ENCODE results near the gene PLD1. TPM values are rescaled to one million over a fixed set of nuclear protein-coding genes. Genes with fewer than 3 reads are reported as not detected.

The PLD1 gene
- polyA plus RNA-seq, 1 donor, result 87.6 TPM

DNA sequence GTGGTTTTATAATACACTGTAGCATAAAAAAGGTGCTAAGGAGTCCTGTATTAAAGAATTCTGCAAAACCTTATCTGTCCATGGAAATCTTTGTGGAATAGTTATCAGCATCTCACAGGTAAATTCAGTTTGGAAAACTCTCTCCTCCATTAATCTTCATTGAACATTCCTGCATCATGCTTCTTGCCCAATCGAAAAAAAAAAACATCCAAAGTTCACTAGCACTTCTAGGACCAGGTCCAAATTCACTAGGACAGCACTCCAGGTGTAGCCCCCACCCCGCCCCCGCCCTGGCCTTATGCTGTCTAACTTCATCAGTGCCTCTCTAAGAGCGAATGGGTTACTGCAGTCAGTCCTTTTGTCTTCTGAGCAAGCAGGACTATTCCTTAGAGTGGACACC lies 138.6 kb downstream of the PLD1 start:
- DNase-seq, result no peak

DNA sequence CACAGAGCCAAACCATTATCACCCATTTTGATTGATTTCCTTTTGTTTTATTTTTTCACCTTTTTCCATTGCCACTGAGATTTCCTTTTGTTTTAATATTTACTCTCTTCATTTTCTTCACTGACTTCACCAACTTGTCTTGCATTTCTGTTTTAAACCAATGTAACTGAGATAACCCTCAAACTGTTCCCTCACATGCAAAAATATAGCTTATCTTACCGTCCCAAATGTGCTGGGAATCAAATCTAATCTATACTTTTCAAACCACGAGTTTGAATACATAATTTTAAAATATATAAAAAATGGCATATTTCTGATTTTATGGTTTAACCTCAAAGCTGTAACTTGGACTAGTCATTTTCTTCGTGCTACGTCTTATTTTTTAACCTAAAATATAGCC lies 143.8 kb downstream of the PLD1 start:
- H3K9me3 ChIP-seq (ENCODE audit: control insufficient read depth, low read depth, low read length), result no peaks in the 10 kb centered on the region
- DNase-seq, result no peak
- H3K4me1 ChIP-seq (ENCODE audit: control insufficient read depth, insufficient read depth, low read length), result no peaks in the 10 kb centered on the region
- no peaks in the 10 kb centered on the region for H3K27me3 ChIP-seq (ENCODE audit: control insufficient read depth, insufficient read depth, low read length)
- H3K4me3 ChIP-seq (ENCODE audit: low read length), result no peak overlapping the region
- peaks cover 58% of the 10 kb centered on the region for H3K36me3 ChIP-seq (ENCODE audit: control insufficient read depth, insufficient read depth, low read length)
- WGBS (ENCODE audit: insufficient coverage, low lambda C conversion rate), result 96% methylated on average over 4 of the region's 4 CpGs
- H3K27ac ChIP-seq (ENCODE audit: low read length), result no peak overlapping the region

More for the DNA sequence above, 138.6 kb downstream of the PLD1 start:
- no peak overlapping the region for H3K4me3 ChIP-seq (ENCODE audit: low read length)
- no peak overlapping the region for H3K27ac ChIP-seq (ENCODE audit: low read length)
- WGBS (ENCODE audit: insufficient coverage, low lambda C conversion rate), result no CpG with 5 or more reads among the region's 4 CpGs
- H3K36me3 ChIP-seq (ENCODE audit: control insufficient read depth, insufficient read depth, low read length), result peaks cover 50% of the 10 kb centered on the region
- no peaks in the 10 kb centered on the region for H3K9me3 ChIP-seq (ENCODE audit: control insufficient read depth, low read depth, low read length)
- peaks cover 8% of the 10 kb centered on the region for H3K4me1 ChIP-seq (ENCODE audit: control insufficient read depth, insufficient read depth, low read length)
- no peaks in the 10 kb centered on the region for H3K27me3 ChIP-seq (ENCODE audit: control insufficient read depth, insufficient read depth, low read length)

DNA sequence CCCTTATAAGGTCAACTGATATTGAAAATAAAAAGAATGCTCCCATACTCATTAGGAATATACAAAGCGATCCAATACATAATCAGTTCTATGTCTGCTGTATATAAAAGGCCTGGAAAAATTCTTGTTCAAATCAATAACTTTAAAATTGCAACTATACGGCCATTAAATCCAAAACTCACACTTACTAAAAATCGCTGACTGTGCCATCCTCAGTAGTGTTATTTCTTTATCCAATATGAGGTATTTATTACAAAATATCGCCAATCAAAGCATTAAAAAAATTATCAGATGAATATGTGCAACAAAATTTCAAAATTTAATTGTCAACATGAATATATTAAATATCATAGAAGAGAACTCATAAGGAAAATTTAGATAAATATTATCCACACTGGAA lies 146.5 kb downstream of the PLD1 start:
- Histone ChIP-seq H3K27me3 (ENCODE audit: control insufficient read depth, insufficient read depth, low read length) (no peaks in the 10 kb centered on the region), H3K4me1 (ENCODE audit: control insufficient read depth, insufficient read depth, low read length) (no peaks in the 10 kb centered on the region), H3K36me3 (ENCODE audit: control insufficient read depth, insufficient read depth, low read length) (peaks cover 57% of the 10 kb centered on the region), H3K9me3 (ENCODE audit: control insufficient read depth, low read depth, low read length) (no peaks in the 10 kb centered on the region), H3K27ac (ENCODE audit: low read length) (no peak overlapping the region), H3K4me3 (ENCODE audit: low read length) (no peak overlapping the region)
- no peak for DNase-seq
- 100% methylated on average over 3 of the region's 4 CpGs for WGBS (ENCODE audit: insufficient coverage, low lambda C conversion rate)

DNA sequence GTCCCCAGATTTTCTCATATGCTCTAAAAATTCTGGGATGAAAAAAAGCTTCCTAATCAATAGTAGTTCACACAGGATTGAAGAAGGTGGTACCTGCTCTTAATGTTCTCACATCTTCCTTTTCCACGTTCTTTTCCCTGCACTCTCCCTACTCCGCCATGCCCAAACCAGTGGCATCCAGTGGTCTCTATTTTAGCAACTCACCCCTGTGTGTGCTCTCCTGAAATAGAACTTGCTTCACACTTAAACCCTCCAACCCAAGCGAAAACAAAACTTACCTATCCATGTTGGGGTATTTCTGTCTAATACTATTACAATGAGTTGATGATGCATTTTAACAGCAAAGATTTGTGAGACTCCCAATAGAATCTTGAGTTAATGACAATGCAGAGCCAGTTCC lies 148.8 kb downstream of the PLD1 start:
- 100% methylated on average over 1 of the region's 3 CpGs for WGBS (ENCODE audit: insufficient coverage, low lambda C conversion rate)
- H3K36me3 ChIP-seq (ENCODE audit: control insufficient read depth, insufficient read depth, low read length), result peaks cover 53% of the 10 kb centered on the region

DNA sequence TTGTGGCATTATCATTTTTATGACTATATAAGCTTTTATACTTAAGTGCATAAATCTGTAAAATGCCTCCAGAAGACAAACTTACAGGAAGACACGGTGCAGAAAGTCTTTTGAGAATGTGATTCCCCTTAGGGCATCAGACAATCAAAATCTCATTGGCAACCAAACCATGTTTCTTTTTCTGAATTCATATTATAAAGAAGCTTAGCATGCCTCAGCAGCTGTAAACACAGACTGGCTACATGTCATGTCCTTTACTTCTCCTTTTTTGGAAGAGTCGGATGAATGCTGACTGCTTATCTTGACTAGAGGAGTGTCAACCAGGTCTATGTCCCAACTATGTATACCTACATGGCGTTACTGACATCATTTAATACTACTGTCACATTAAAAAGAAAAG lies 150.1 kb downstream of the PLD1 start:
- Histone ChIP-seq H3K27me3 (ENCODE audit: control insufficient read depth, insufficient read depth, low read length) (no peaks in the 10 kb centered on the region), H3K36me3 (ENCODE audit: control insufficient read depth, insufficient read depth, low read length) (peaks cover 51% of the 10 kb centered on the region), H3K4me1 (ENCODE audit: control insufficient read depth, insufficient read depth, low read length) (no peaks in the 10 kb centered on the region), H3K9me3 (ENCODE audit: control insufficient read depth, low read depth, low read length) (no peaks in the 10 kb centered on the region), H3K4me3 (ENCODE audit: low read length) (no peak overlapping the region), H3K27ac (ENCODE audit: low read length) (no peak overlapping the region)
- 80% methylated on average over 1 of the region's 3 CpGs for WGBS (ENCODE audit: insufficient coverage, low lambda C conversion rate)
- DNase-seq, result no peak

More for the DNA sequence above, 148.8 kb downstream of the PLD1 start:
- Histone ChIP-seq H3K27me3 (ENCODE audit: control insufficient read depth, insufficient read depth, low read length) (no peaks in the 10 kb centered on the region), H3K9me3 (ENCODE audit: control insufficient read depth, low read depth, low read length) (no peaks in the 10 kb centered on the region), H3K4me3 (ENCODE audit: low read length) (no peak overlapping the region), H3K4me1 (ENCODE audit: control insufficient read depth, insufficient read depth, low read length) (no peaks in the 10 kb centered on the region), H3K27ac (ENCODE audit: low read length) (no peak overlapping the region)
- DNase-seq, result no peak

DNA sequence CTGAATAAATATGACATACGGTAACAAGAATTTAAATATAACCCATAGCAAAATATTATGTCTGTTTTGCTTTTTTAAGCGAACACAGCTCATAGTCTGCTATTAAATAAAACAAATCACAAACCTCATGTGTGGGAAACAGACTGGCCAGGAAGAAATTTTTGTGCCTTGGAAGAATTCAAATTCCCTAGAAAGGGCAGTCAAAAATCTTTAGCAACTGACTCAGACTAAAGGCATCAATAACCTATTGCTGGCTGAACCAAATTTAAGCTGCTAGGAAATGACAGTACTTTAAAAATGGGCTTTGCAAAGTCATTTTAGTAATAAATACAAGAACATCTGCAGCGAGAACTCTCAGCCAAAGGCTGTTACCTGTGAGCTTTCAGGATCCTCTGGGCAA lies 151.4 kb downstream of the PLD1 start:
- WGBS (ENCODE audit: insufficient coverage, low lambda C conversion rate), result 89% methylated on average over 2 of the region's 3 CpGs

DNA sequence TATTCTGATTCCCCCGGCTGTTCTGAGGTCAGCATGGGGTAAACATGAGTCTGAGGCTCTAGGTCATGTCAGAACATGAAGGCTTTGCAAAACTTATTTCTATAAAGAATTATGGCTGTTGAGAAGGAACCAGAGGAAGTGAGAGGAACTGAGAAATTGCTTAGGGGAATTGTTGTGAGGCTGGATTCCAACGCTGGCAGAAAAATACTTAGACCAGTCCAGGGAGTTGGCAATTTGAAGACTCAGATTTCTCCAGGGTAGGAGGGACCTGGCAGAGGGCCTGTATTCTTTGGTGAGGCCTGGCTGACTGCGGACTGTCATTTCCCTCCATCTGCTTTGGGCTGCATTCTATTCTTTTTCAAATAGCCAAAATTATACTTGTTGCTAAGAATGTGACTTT lies 155.5 kb downstream of the PLD1 start:
- no peaks in the 10 kb centered on the region for H3K27me3 ChIP-seq (ENCODE audit: control insufficient read depth, insufficient read depth, low read length)
- H3K4me1 ChIP-seq (ENCODE audit: control insufficient read depth, insufficient read depth, low read length), result no peaks in the 10 kb centered on the region
- H3K9me3 ChIP-seq (ENCODE audit: control insufficient read depth, low read depth, low read length), result no peaks in the 10 kb centered on the region
- DNase-seq, result no peak
- no CpG with 5 or more reads among the region's 3 CpGs for WGBS (ENCODE audit: insufficient coverage, low lambda C conversion rate)
- no peak overlapping the region for H3K4me3 ChIP-seq (ENCODE audit: low read length)
- H3K36me3 ChIP-seq (ENCODE audit: control insufficient read depth, insufficient read depth, low read length), result peaks cover 30% of the 10 kb centered on the region
- no peak overlapping the region for H3K27ac ChIP-seq (ENCODE audit: low read length)

More for the DNA sequence above, 151.4 kb downstream of the PLD1 start:
- no peak overlapping the region for H3K27ac ChIP-seq (ENCODE audit: low read length)
- no peaks in the 10 kb centered on the region for H3K27me3 ChIP-seq (ENCODE audit: control insufficient read depth, insufficient read depth, low read length)
- DNase-seq, result no peak
- H3K4me1 ChIP-seq (ENCODE audit: control insufficient read depth, insufficient read depth, low read length), result no peaks in the 10 kb centered on the region
- peaks cover 53% of the 10 kb centered on the region for H3K36me3 ChIP-seq (ENCODE audit: control insufficient read depth, insufficient read depth, low read length)
- H3K9me3 ChIP-seq (ENCODE audit: control insufficient read depth, low read depth, low read length), result no peaks in the 10 kb centered on the region
- no peak overlapping the region for H3K4me3 ChIP-seq (ENCODE audit: low read length)

DNA sequence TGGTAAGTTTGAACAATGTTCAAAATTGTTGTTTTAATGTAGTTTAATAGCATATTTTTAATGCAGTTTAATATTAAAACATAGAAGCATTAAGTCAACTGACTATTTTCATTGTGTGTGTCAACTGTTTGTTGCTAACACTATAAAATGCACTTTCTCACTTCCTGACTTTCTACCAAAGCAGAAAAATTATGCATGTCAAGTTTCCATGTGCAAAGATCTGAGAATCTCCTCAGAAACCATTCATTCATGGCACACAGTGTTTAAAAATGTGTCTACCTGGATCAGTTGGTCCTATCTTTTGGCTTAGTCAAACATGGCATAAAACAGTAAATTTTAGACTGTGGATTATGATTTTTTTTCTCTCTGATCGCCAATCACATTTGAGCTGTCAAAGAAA lies 156.0 kb downstream of the PLD1 start:
- DNase-seq, result no peak
- peaks cover 32% of the 10 kb centered on the region for H3K36me3 ChIP-seq (ENCODE audit: control insufficient read depth, insufficient read depth, low read length)
- no CpG with 5 or more reads among the region's 1 CpG for whole genome bisulfite sequencing (ENCODE audit: insufficient coverage, low lambda C conversion rate)
- H3K4me1 ChIP-seq (ENCODE audit: control insufficient read depth, insufficient read depth, low read length), result no peaks in the 10 kb centered on the region
- no peaks in the 10 kb centered on the region for H3K27me3 ChIP-seq (ENCODE audit: control insufficient read depth, insufficient read depth, low read length)
- H3K27ac ChIP-seq (ENCODE audit: low read length), result no peak overlapping the region
- no peaks in the 10 kb centered on the region for H3K9me3 ChIP-seq (ENCODE audit: control insufficient read depth, low read depth, low read length)
- H3K4me3 ChIP-seq (ENCODE audit: low read length), result no peak overlapping the region

DNA sequence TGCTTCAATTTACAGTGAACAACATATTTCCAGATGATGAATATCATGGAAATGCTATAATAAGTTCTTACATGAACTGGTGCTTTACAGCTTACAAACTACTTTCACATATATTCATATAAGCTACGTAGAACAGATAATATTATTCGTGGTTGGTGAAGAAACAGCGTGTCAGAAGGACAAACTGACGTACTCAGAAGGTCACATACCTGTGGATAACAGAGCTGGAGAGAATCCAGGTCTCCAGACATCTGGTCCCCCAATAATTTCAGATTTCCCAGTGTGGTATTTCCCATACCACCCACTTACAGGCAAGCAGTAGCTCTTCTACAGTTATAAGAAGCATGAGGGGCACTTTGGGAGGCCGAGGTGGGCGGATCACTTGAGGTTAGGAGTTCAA lies 156.6 kb downstream of the PLD1 start:
- Histone ChIP-seq H3K4me3 (ENCODE audit: low read length) (no peak overlapping the region), H3K36me3 (ENCODE audit: control insufficient read depth, insufficient read depth, low read length) (peaks cover 26% of the 10 kb centered on the region), H3K9me3 (ENCODE audit: control insufficient read depth, low read depth, low read length) (no peaks in the 10 kb centered on the region), H3K27me3 (ENCODE audit: control insufficient read depth, insufficient read depth, low read length) (no peaks in the 10 kb centered on the region), H3K4me1 (ENCODE audit: control insufficient read depth, insufficient read depth, low read length) (no peaks in the 10 kb centered on the region), H3K27ac (ENCODE audit: low read length) (no peak overlapping the region)
- no peak for DNase-seq
- WGBS (ENCODE audit: insufficient coverage, low lambda C conversion rate), result no CpG with 5 or more reads among the region's 6 CpGs

DNA sequence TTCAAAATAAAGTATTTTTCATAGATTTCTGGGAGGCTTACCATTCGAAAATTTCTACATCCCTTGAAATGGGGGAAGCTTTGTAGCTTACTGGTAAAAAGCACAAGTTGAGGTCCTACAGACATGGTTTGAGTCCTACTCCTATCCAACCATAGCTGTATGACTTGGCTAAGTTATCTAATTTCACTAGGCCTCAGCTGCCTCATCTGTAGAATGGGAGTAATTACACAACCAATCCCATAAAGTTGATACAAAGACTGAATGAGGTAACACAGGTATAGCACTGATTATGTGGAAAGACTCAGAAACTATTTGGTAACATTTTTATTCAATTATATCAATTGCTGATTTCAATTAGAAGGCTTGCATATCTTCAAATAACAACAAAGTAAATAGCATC lies 157.4 kb downstream of the PLD1 start:
- Histone ChIP-seq H3K9me3 (ENCODE audit: control insufficient read depth, low read depth, low read length) (no peaks in the 10 kb centered on the region), H3K27ac (ENCODE audit: low read length) (no peak overlapping the region), H3K36me3 (ENCODE audit: control insufficient read depth, insufficient read depth, low read length) (peaks cover 23% of the 10 kb centered on the region), H3K27me3 (ENCODE audit: control insufficient read depth, insufficient read depth, low read length) (no peaks in the 10 kb centered on the region), H3K4me1 (ENCODE audit: control insufficient read depth, insufficient read depth, low read length) (no peaks in the 10 kb centered on the region), H3K4me3 (ENCODE audit: low read length) (no peak overlapping the region)
- no CpG with 5 or more reads among the region's 1 CpG for WGBS (ENCODE audit: insufficient coverage, low lambda C conversion rate)
- DNase-seq, result no peak

DNA sequence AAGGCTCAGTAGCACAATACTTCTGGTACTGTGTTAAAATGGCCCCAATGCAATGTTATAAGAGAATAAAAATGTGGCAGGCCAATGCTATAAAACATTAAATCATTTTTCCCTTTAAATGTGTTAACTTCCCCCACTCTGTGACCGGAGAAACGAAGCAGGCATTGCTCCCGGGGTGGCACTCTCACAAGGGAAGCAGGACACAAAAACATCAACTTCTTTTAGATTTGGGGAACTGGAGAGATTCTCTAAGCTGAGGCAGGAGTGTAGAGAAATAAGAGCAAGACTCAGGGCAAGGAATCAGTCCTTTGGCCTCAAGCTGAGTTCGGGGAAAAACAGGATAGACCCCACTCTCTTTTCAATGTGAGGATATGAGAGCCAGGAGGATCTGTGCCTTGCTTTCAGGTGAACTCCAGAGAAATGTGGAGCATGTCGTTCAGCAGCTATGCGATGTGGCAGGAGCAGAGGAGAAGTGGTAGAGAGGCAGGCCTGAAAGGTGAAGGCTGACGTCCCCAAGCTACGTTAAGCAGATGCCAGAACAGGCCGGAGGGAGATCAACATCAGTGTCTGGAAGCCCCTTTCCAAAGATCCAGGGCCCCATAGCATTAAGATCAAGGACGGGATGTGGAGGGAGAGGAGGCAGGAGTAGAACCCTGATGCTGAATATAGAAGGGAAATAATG lies 160.2 kb downstream of the PLD1 start:
- Histone ChIP-seq H3K36me3 (ENCODE audit: control insufficient read depth, insufficient read depth, low read length) (peaks cover 17% of the 10 kb centered on the region), H3K4me3 (ENCODE audit: low read length) (no peak overlapping the region), H3K4me1 (ENCODE audit: control insufficient read depth, insufficient read depth, low read length) (no peaks in the 10 kb centered on the region), H3K27ac (ENCODE audit: low read length) (no peak overlapping the region), H3K27me3 (ENCODE audit: control insufficient read depth, insufficient read depth, low read length) (no peaks in the 10 kb centered on the region), H3K9me3 (ENCODE audit: control insufficient read depth, low read depth, low read length) (no peaks in the 10 kb centered on the region)
- no peak for DNase-seq
- 80% methylated on average over 1 of the region's 10 CpGs for WGBS (ENCODE audit: insufficient coverage, low lambda C conversion rate)

All from large intestine (tissue), 3 donors.